Right ventricle myocardium superior (tissue), 1 donor: ENCODE results near the gene TLE4. TPM values are rescaled to one million over a fixed set of nuclear protein-coding genes. Genes with fewer than 3 reads are reported as not detected.

ENCODE experiments used
- ATAC-seq: fragments of 200-7000 bp; cut with Tn5 transposase; one replicate; pipeline ENCODE4 v1.9.1; 2020; ENCODE audit warnings: mild to moderate bottlenecking; ENCODE audit not compliant: poor library complexity
- DNase-seq: peaks from one replicate; pipeline ENCODE4 v3.0.0-alpha.2; 2020
- intact Hi-C: fragments of 100-400 bp; cut with DNase I; formaldehyde crosslinking; loops from one replicate; pipeline ENCODE4 v1.11.2; 2022
- total RNA-seq: library from RNA; stranded (reverse); fragmentation: NEBNext Ultra II Directional; extraction: Animal tissue kit (Norgen Biotek cat#: 25700); gene quantifications from one replicate; pipeline ENCODE4 v1.2.1, GENCODE V29; 2021
- donor health status: DM: no; HTN: yes; CAD: no; lungs with severe emphysema.

The TLE4 gene
- total RNA-seq, 1 donor from 2014 or later: 12.8 TPM

- DNase-seq (no peak), ATAC-seq (no peak)
- intact Hi-C loops: no loop called here
Measured at GRCh38 chr9:79693750-79694149, 122.0 kb downstream of the TLE4 start.

- DNase-seq (no peak), ATAC-seq (no peak)
- intact Hi-C loops: no loop called here
Measured at GRCh38 chr9:79694208-79694607, 122.4 kb downstream of the TLE4 start.

- intact Hi-C loops: no loop called here
- no peak for ATAC-seq
Measured at GRCh38 chr9:79694676-79695400, 123.1 kb downstream of the TLE4 start.

GRCh38 chr9:79695531-79696175 lies 123.9 kb downstream of the TLE4 start:
- ATAC-seq (no peak), DNase-seq (no peak)
- intact Hi-C loops: no loop called here

More at GRCh38 chr9:79694676-79695400, 123.1 kb downstream of the TLE4 start:
- DNase-seq: no peak

GRCh38 chr9:79698967-79699366 lies 127.2 kb downstream of the TLE4 start:
- DNase-seq (no peak), ATAC-seq (no peak)
- intact Hi-C loops: no loop called here

GRCh38 chr9:79699479-79699878 lies 127.7 kb downstream of the TLE4 start:
- intact Hi-C loops: no loop called here
- DNase-seq (no peak), ATAC-seq (no peak)

GRCh38 chr9:79700607-79701360 lies 129.0 kb downstream of the TLE4 start:
- ATAC-seq (no peak), DNase-seq (no peak)
- intact Hi-C loops: no loop called here

- ATAC-seq (peak; percentile 70), DNase-seq (peak; percentile 51)
Measured at GRCh38 chr9:79701651-79702050, 129.9 kb downstream of the TLE4 start.

GRCh38 chr9:79705704-79706103 lies 133.9 kb downstream of the TLE4 start:
- no peak for DNase-seq
- ATAC-seq: no peak
- intact Hi-C loops: no loop called here

More at GRCh38 chr9:79701651-79702050, 129.9 kb downstream of the TLE4 start:
- intact Hi-C loops: no loop called here

- ATAC-seq (no peak), DNase-seq (no peak)
- intact Hi-C loops: no loop called here
Measured at GRCh38 chr9:79706512-79706911, 134.7 kb downstream of the TLE4 start.

- intact Hi-C loops: no loop called here
- no peak for ATAC-seq
- no peak for DNase-seq
Measured at GRCh38 chr9:79707589-79707988, 135.8 kb downstream of the TLE4 start.

GRCh38 chr9:79708541-79708940 lies 136.8 kb downstream of the TLE4 start:
- ATAC-seq (no peak), DNase-seq (no peak)
- intact Hi-C loops: no loop called here

- ATAC-seq (no peak), DNase-seq (no peak)
- intact Hi-C loops: no loop called here
Measured at GRCh38 chr9:79709743-79710674, 138.2 kb downstream of the TLE4 start.

GRCh38 chr9:79711874-79712273 lies 140.1 kb downstream of the TLE4 start:
- intact Hi-C loops: no loop called here
- no peak for DNase-seq
- no peak for ATAC-seq

GRCh38 chr9:79719021-79719420 lies 147.3 kb downstream of the TLE4 start:
- ATAC-seq: no peak
- no peak for DNase-seq
- intact Hi-C loops: no loop called here

GRCh38 chr9:79719989-79720388 lies 148.2 kb downstream of the TLE4 start:
- ATAC-seq: no peak
- DNase-seq: no peak
- intact Hi-C loops: no loop called here

- DNase-seq (no peak), ATAC-seq (no peak)
- intact Hi-C loops: no loop called here
Measured at GRCh38 chr9:79731171-79731890, 159.6 kb downstream of the TLE4 start.
